Measurements from ENCODE around the gene USP11. TPM values are rescaled to one million over a fixed set of nuclear protein-coding genes. Genes with fewer than 3 reads are reported as not detected.
"Not testable (repeated sequence)": the region's sequence is repeated elsewhere in the genome, so short reads cannot be mapped to it uniquely, and the experiment has no call there.

Gene USP11
- total RNA-seq, 1 donor from 2014 or later, result 72.5 TPM

- H3K27me3 Mint-ChIP-seq (ENCODE audit: unreplicated experiment), result no peaks in the 10 kb centered on the region
- H3K27ac Mint-ChIP-seq (ENCODE audit: unreplicated experiment), result no peak overlapping the region
- no peak for TF ChIP-seq CTCF (IDR thresholded peaks at IDR 0.05; ENCODE audit: unreplicated experiment)
- H3K9me3 Mint-ChIP-seq (ENCODE audit: unreplicated experiment), result no peaks in the 10 kb centered on the region
- DNase-seq (ENCODE audit: low spot score), result no peak
- H3K4me1 Mint-ChIP-seq (ENCODE audit: unreplicated experiment), result no peaks in the 10 kb centered on the region
- H3K36me3 Mint-ChIP-seq (ENCODE audit: low read depth, unreplicated experiment), result peaks cover 23% of the 10 kb centered on the region
- H3K4me3 Mint-ChIP-seq (ENCODE audit: unreplicated experiment), result no peak overlapping the region
Measured at GRCh38 chrX:47247206-47247998, 14.6 kb downstream of the USP11 start.

GRCh38 chrX:47247999-47248320 lies 15.2 kb downstream of the USP11 start:
- H3K36me3 Mint-ChIP-seq (ENCODE audit: low read depth, unreplicated experiment), result peaks cover 23% of the 10 kb centered on the region

GRCh38 chrX:47248576-47248975 lies 15.8 kb downstream of the USP11 start:
- no peak for DNase-seq (ENCODE audit: low spot score)
- H3K4me3 Mint-ChIP-seq (ENCODE audit: unreplicated experiment), result no peak overlapping the region
- no peak for TF ChIP-seq CTCF (IDR thresholded peaks at IDR 0.05; ENCODE audit: unreplicated experiment)
- no peaks in the 10 kb centered on the region for H3K4me1 Mint-ChIP-seq (ENCODE audit: unreplicated experiment)
- H3K9me3 Mint-ChIP-seq (ENCODE audit: unreplicated experiment), result no peaks in the 10 kb centered on the region
- H3K27ac Mint-ChIP-seq (ENCODE audit: unreplicated experiment), result no peak overlapping the region
- no peaks in the 10 kb centered on the region for H3K27me3 Mint-ChIP-seq (ENCODE audit: unreplicated experiment)
- peaks cover 22% of the 10 kb centered on the region for H3K36me3 Mint-ChIP-seq (ENCODE audit: low read depth, unreplicated experiment)

More at GRCh38 chrX:47247999-47248320, 15.2 kb downstream of the USP11 start:
- no peak overlapping the region for H3K4me3 Mint-ChIP-seq (ENCODE audit: unreplicated experiment)
- H3K27ac Mint-ChIP-seq (ENCODE audit: unreplicated experiment), result no peak overlapping the region
- H3K27me3 Mint-ChIP-seq (ENCODE audit: unreplicated experiment), result no peaks in the 10 kb centered on the region
- DNase-seq (ENCODE audit: low spot score), result no peak
- TF ChIP-seq CTCF (IDR thresholded peaks at IDR 0.05; ENCODE audit: unreplicated experiment), result no peak
- H3K4me1 Mint-ChIP-seq (ENCODE audit: unreplicated experiment), result no peaks in the 10 kb centered on the region
- no peaks in the 10 kb centered on the region for H3K9me3 Mint-ChIP-seq (ENCODE audit: unreplicated experiment)

GRCh38 chrX:47250017-47250347 lies 17.2 kb downstream of the USP11 start:
- no peak for TF ChIP-seq CTCF (IDR thresholded peaks at IDR 0.05; ENCODE audit: unreplicated experiment)
- H3K27me3 Mint-ChIP-seq (ENCODE audit: unreplicated experiment), result no peaks in the 10 kb centered on the region
- no peaks in the 10 kb centered on the region for H3K9me3 Mint-ChIP-seq (ENCODE audit: unreplicated experiment)
- no peak overlapping the region for H3K27ac Mint-ChIP-seq (ENCODE audit: unreplicated experiment)
- no peaks in the 10 kb centered on the region for H3K4me1 Mint-ChIP-seq (ENCODE audit: unreplicated experiment)
- no peak for DNase-seq (ENCODE audit: low spot score)
- H3K4me3 Mint-ChIP-seq (ENCODE audit: unreplicated experiment), result no peak overlapping the region
- peaks cover 15% of the 10 kb centered on the region for H3K36me3 Mint-ChIP-seq (ENCODE audit: low read depth, unreplicated experiment)

GRCh38 chrX:47257620-47258019 lies 24.8 kb downstream of the USP11 start:
- H3K4me1 Mint-ChIP-seq (ENCODE audit: unreplicated experiment); H3K4me3 Mint-ChIP-seq (ENCODE audit: unreplicated experiment); H3K27me3 Mint-ChIP-seq (ENCODE audit: unreplicated experiment); DNase-seq (ENCODE audit: low spot score); H3K27ac Mint-ChIP-seq (ENCODE audit: unreplicated experiment); H3K36me3 Mint-ChIP-seq (ENCODE audit: low read depth, unreplicated experiment); H3K9me3 Mint-ChIP-seq (ENCODE audit: unreplicated experiment): not testable (repeated sequence)
